ENCODE measurements around the gene ANKRD13D. TPM values are rescaled to one million over a fixed set of nuclear protein-coding genes. Genes with fewer than 3 reads are reported as not detected.

ANKRD13D gene
- total RNA-seq, 1 donor from 2014 or later: 198 TPM

- intact Hi-C loops (cut with micrococcal nuclease): no loop called here
These were observed 4.1 kb upstream of the ANKRD13D start for GRCh38 chr11:67284811-67285540.

GRCh38 chr11:67285541-67286498 is 3.3 kb upstream of the ANKRD13D start:
- intact Hi-C loops (cut with micrococcal nuclease): no loop called here

- intact Hi-C loops (cut with micrococcal nuclease): no loop called here
These were observed 2.3 kb upstream of the ANKRD13D start for GRCh38 chr11:67286621-67287333.

- intact Hi-C loops (cut with micrococcal nuclease): loop anchor here (1.0 to 2.0 kb wide), 5 partner anchors 10 to 168 kb away; partner anchors contain the start of gene KDM2A
These were observed 1.5 kb upstream of the ANKRD13D start for GRCh38 chr11:67287355-67288197.

- intact Hi-C loops (cut with micrococcal nuclease): loop anchor here (1.0 to 2.0 kb wide), 5 partner anchors 11 to 169 kb away; partner anchors contain the start of gene KDM2A
These were observed 978 bp upstream of the ANKRD13D start for GRCh38 chr11:67288198-67288451.

GRCh38 chr11:67288452-67289225 is 464 bp upstream of the ANKRD13D start:
- intact Hi-C loops (cut with micrococcal nuclease): loop anchor here (1.0 to 2.0 kb wide), 5 partner anchors 11 to 169 kb away; partner anchors contain the start of gene KDM2A

GRCh38 chr11:67289651-67290479 is 762 bp downstream of the ANKRD13D start:
- intact Hi-C loops (cut with micrococcal nuclease): loop anchor here (2.0 kb wide), 1 partner anchor 49 kb away; no protein-coding TSS in a partner anchor

GRCh38 chr11:67290801-67291200 is 1.7 kb downstream of the ANKRD13D start:
- intact Hi-C loops (cut with micrococcal nuclease): no loop called here

GRCh38 chr11:67291481-67292381 is 2.6 kb downstream of the ANKRD13D start:
- intact Hi-C loops (cut with micrococcal nuclease): no loop called here

- intact Hi-C loops (cut with micrococcal nuclease): no loop called here
These were observed 3.6 kb downstream of the ANKRD13D start for GRCh38 chr11:67292671-67293070.

GRCh38 chr11:67293090-67293489 is 4.0 kb downstream of the ANKRD13D start:
- intact Hi-C loops (cut with micrococcal nuclease): no loop called here

- intact Hi-C loops (cut with micrococcal nuclease): no loop called here
These were observed 6.7 kb downstream of the ANKRD13D start for GRCh38 chr11:67295846-67296245.

- intact Hi-C loops (cut with micrococcal nuclease): no loop called here
These were observed 9.7 kb downstream of the ANKRD13D start for GRCh38 chr11:67298786-67299185.

GRCh38 chr11:67299471-67300191 is 10.5 kb downstream of the ANKRD13D start:
- intact Hi-C loops (cut with micrococcal nuclease): no loop called here

GRCh38 chr11:67300256-67300755 is 11.2 kb downstream of the ANKRD13D start:
- intact Hi-C loops (cut with micrococcal nuclease): no loop called here

GRCh38 chr11:67300756-67301312 is 11.7 kb downstream of the ANKRD13D start:
- intact Hi-C loops (cut with micrococcal nuclease): no loop called here
